HepG2 (cell line): ENCODE results near the gene GSDMA. TPM values are rescaled to one million over a fixed set of nuclear protein-coding genes. Genes with fewer than 3 reads are reported as not detected.

ENCODE experiments used
- AGO2 ChIP-seq: fragments of 200-400 bp; formaldehyde crosslinking; optimal IDR thresholded peaks from 2 replicates; pipeline ENCODE3; 2017; ENCODE audit warnings: mild to moderate bottlenecking, low read depth, low read length, moderate library complexity
- ATM ChIP-seq: fragments of 450-650 bp; IDR thresholded peaks from 2 replicates; pipeline ENCODE4 v1.7.1; 2017; ENCODE audit warnings: mild to moderate bottlenecking, borderline replicate concordance
- CEBPB ChIP-seq: IDR thresholded peaks from 2 replicates; pipeline ENCODE4 v1.6.1; 2011; ENCODE audit warnings: low read depth, low read length, improper control_type of control experiment, borderline replicate concordance
- CEBPG ChIP-seq: IDR thresholded peaks from 2 replicates; pipeline ENCODE4 v1.6.1; 2016
- CHD2 ChIP-seq: IDR thresholded peaks from 2 replicates; pipeline ENCODE4 v1.6.1; 2011; ENCODE audit warnings: low read depth, low read length, improper control_type of control experiment
- DNMT3B ChIP-seq: conservative IDR thresholded peaks from 2 replicates; pipeline ENCODE4 v1.6.1; 2016; ENCODE audit warnings: missing biosample characterization, control low read depth
- JUN ChIP-seq: sonication (generic); formaldehyde crosslinking; IDR thresholded peaks from 2 replicates; pipeline ENCODE4 v1.4.0; 2020; ENCODE audit warnings: mild to moderate bottlenecking, missing genetic modification reagents
- MAFG ChIP-seq: sonication (generic); formaldehyde crosslinking; IDR thresholded peaks from 2 replicates; pipeline ENCODE4 v1.5.1; 2020; ENCODE audit warnings: mild to moderate bottlenecking, missing genetic modification reagents
- NCOA2 ChIP-seq: sonication (generic); formaldehyde crosslinking; IDR thresholded peaks from 2 replicates; pipeline ENCODE4 v1.8.0; 2022; ENCODE audit warnings: inconsistent platforms
- NR2F6 ChIP-seq, 2 experiments: IDR thresholded peaks; 2 replicates each; pipeline ENCODE4 v1.6.1; 2016; ENCODE audit warnings: antibody characterized with exemption in 1 of 2, mild to moderate bottlenecking in 1 of 2
- PAWR ChIP-seq: sonication (generic); formaldehyde crosslinking; IDR thresholded peaks from 2 replicates; pipeline ENCODE4 v1.4.0; 2020; ENCODE audit warnings: missing genetic modification reagents, mild to moderate bottlenecking, borderline replicate concordance
- PRPF4 ChIP-seq: fragments of 200-400 bp; formaldehyde crosslinking; IDR thresholded peaks from 2 replicates; pipeline ENCODE4 v1.6.1; 2016; ENCODE audit warnings: low read length, low read depth; ENCODE audit not compliant: poor library complexity, severe bottlenecking
- SMAD3 ChIP-seq: sonication (generic); formaldehyde crosslinking; IDR thresholded peaks from 2 replicates; pipeline ENCODE4 v1.4.0; 2020; ENCODE audit warnings: missing genetic modification reagents
- TGIF2 ChIP-seq: IDR thresholded peaks from 2 replicates; pipeline ENCODE4 v1.6.1; 2016; ENCODE audit warnings: control low read depth, missing compliant biosample characterization
- ZBTB42 ChIP-seq: sonication (generic); formaldehyde crosslinking; IDR thresholded peaks from 2 replicates; pipeline ENCODE4 v1.5.0; 2020; ENCODE audit warnings: mild to moderate bottlenecking, missing genetic modification reagents
- ZMYM3 ChIP-seq: sonication (generic); formaldehyde crosslinking; IDR thresholded peaks from 2 replicates; pipeline ENCODE4 v1.5.1; 2020; ENCODE audit warnings: mild to moderate bottlenecking, missing genetic modification reagents
- ZNF207 ChIP-seq: fragments of 450-650 bp; IDR thresholded peaks from 2 replicates; pipeline ENCODE4 v1.6.1; 2016; ENCODE audit warnings: antibody characterized with exemption, borderline replicate concordance
- ZNF329 ChIP-seq: sonication (generic); formaldehyde crosslinking; IDR thresholded peaks from 2 replicates; pipeline ENCODE4 v1.9.0; 2021; ENCODE audit warnings: low read depth, mild to moderate bottlenecking, missing genetic modification reagents
- ZNF547 ChIP-seq: sonication (generic); formaldehyde crosslinking; IDR thresholded peaks from 2 replicates; pipeline ENCODE4 v1.5.1; 2020; ENCODE audit warnings: mild to moderate bottlenecking, missing genetic modification reagents
- ZNF598 ChIP-seq: sonication (generic); formaldehyde crosslinking; IDR thresholded peaks from 2 replicates; pipeline ENCODE4 v1.5.1; 2020; ENCODE audit warnings: mild to moderate bottlenecking, missing genetic modification reagents, borderline replicate concordance
- ZNF605 ChIP-seq: sonication (generic); formaldehyde crosslinking; IDR thresholded peaks from 2 replicates; pipeline ENCODE4 v1.8.0; 2022; ENCODE audit warnings: mild to moderate bottlenecking, missing genetic modification reagents
- ZNF761 ChIP-seq: sonication (generic); formaldehyde crosslinking; conservative IDR thresholded peaks from 2 replicates; pipeline ENCODE4 v1.4.0; 2020; ENCODE audit warnings: mild to moderate bottlenecking, missing genetic modification reagents
- polyA plus RNA-seq, 8 experiments: library from polyadenylated mRNA; depleted of rRNA in 3 of 8; stranded (reverse) in 7 of 8; unstranded in 1 of 8; fragments of >200 nt; fragmentation: Illumina TruSeq in 4 of 8; extraction: Trizol in 4 of 8; gene quantifications; 2 replicates each; pipeline versions ENCODE4 v1.2.1 to v1.2.3, GENCODE V29; 2011 to 2016; ENCODE audit warnings: low read depth in 4 of 8, missing spikeins in 1 of 8, mixed read lengths in 1 of 8; ENCODE audit not compliant: insufficient read depth in 1 of 8
- total RNA-seq, 5 experiments: library from RNA; depleted of rRNA; stranded (reverse); fragments of >200 nt; fragmentation: Illumina TruSeq; extraction: Trizol; gene quantifications; 2 replicates each; pipeline ENCODE4 v1.2.3, GENCODE V29; 2016; ENCODE audit warnings: low read depth in 1 of 5
- TF ChIP-seq, protein P1 (sequence below), 2 experiments: sonication (generic) in 1 of 2; formaldehyde crosslinking in 1 of 2; IDR thresholded peaks; 2 replicates each; pipeline versions ENCODE4 v1.4.0 to v1.6.1; 2018 to 2020; ENCODE audit warnings: missing genetic modification reagents in 2 of 2, borderline replicate concordance in 1 of 2, low read depth in 1 of 2, mild to moderate bottlenecking in 1 of 2, missing biosample characterization in 1 of 2
- TF ChIP-seq, protein P2 (sequence below): IDR thresholded peaks from 2 replicates; pipeline ENCODE4 v1.6.1; 2016; ENCODE audit warnings: mild to moderate bottlenecking, missing biosample characterization, missing genetic modification reagents
- TF ChIP-seq, protein P3 (sequence below): sonication (generic); formaldehyde crosslinking; IDR thresholded peaks from 2 replicates; pipeline ENCODE4 v1.5.0; 2020; ENCODE audit warnings: missing genetic modification reagents, mild to moderate bottlenecking, borderline replicate concordance
- TF ChIP-seq, protein P4 (sequence below): sonication (generic); formaldehyde crosslinking; IDR thresholded peaks from 2 replicates; pipeline ENCODE4 v1.4.0; 2020; ENCODE audit warnings: mild to moderate bottlenecking, missing genetic modification reagents

Gene GSDMA
- total and polyA plus RNA-seq, 2 of the 13 experiments (the other 11 are each of a cell fraction or from before 2014, with no cell fraction given): not detected

DNA sequence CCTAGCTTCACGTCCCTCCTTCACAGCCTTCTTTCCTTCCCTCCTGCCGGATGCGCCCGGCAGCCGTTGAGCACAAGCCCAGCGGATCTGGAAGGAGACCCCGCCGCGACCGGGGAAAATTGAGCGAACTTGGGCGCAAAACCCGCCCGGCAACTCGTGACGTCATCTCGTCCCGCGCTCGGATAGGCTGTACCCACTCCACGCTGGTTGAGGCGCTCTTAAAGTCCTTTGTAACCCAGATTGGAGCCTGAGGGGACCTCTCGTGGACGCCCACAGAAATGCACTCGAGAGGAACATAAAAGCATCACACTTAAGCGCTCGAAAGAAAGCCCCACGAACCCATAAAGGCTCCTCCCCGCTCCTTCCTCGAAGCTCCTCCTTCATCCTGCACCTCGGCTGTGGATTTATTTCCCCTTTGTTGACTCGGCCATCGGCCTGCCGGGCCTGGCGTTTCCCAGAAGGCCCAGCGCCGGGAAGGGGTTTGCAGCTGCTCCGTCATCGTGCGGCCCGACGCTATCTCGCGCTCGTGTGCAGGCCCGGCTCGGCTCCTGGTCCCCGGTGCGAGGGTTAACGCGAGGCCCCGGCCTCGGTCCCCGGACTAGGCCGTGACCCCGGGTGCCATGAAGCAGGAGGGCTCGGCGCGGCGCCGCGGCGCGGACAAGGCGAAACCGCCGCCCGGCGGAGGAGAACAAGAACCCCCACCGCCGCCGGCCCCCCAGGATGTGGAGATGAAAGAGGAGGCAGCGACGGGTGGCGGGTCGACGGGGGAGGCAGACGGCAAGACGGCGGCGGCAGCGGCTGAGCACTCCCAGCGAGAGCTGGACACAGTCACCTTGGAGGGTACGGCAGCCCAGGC, 17.8 kb downstream of the GSDMA start, which contains the start of gene PSMD3 (continued):
- TF ChIP-seq JUN (CRISPR knock-in tag): peak; percentile 66; the same call in 1 of the 2 replicates
- peak; percentile 91 for TF ChIP-seq ZMYM3
- no peak for TF ChIP-seq CEBPB
- TF ChIP-seq, protein P1, sequence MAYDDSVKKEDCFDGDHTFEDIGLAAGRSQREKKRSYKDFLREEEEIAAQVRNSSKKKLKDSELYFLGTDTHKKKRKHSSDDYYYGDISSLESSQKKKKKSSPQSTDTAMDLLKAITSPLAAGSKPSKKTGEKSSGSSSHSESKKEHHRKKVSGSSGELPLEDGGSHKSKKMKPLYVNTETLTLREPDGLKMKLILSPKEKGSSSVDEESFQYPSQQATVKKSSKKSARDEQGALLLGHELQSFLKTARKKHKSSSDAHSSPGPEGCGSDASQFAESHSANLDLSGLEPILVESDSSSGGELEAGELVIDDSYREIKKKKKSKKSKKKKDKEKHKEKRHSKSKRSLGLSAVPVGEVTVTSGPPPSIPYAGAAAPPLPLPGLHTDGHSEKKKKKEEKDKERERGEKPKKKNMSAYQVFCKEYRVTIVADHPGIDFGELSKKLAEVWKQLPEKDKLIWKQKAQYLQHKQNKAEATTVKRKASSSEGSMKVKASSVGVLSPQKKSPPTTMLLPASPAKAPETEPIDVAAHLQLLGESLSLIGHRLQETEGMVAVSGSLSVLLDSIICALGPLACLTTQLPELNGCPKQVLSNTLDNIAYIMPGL (CRISPR knock-in tag; IDR thresholded peaks at IDR 0.05; ENCODE audit: borderline replicate concordance in 1 of 2, low read depth in 1 of 2): peak; percentile 100
- TF ChIP-seq PAWR (CRISPR knock-in tag): no peak
- TF ChIP-seq ZNF329 (CRISPR knock-in tag): peak; percentile 77; the same call in 1 of the 2 replicates
- TF ChIP-seq, protein P2, sequence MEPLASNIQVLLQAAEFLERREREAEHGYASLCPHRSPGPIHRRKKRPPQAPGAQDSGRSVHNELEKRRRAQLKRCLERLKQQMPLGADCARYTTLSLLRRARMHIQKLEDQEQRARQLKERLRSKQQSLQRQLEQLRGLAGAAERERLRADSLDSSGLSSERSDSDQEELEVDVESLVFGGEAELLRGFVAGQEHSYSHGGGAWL (CRISPR knock-in tag): peak; percentile 98
- TF ChIP-seq DNMT3B (CRISPR knock-in tag): peak; percentile 95; the same call in 1 of the 2 replicates
- peak; percentile 83 for TF ChIP-seq MAFG (CRISPR knock-in tag)
- TF ChIP-seq TGIF2 (CRISPR knock-in tag): peak; percentile 97
- TF ChIP-seq, protein P3, sequence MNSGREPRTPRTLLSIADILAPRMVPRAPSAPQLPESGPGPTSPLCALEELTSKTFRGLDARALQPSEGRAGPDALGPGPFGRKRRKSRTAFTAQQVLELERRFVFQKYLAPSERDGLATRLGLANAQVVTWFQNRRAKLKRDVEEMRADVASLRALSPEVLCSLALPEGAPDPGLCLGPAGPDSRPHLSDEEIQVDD (CRISPR knock-in tag): peak; percentile 74; the same call in 1 of the 2 replicates
- peak; percentile 97 for TF ChIP-seq ZNF605 (CRISPR knock-in tag)
- TF ChIP-seq CHD2: 0 out of 2 replicates have a peak, but pooled peaks have one; percentile 39
- peak; percentile 97 for TF ChIP-seq ZNF547 (CRISPR knock-in tag)
- TF ChIP-seq NR2F6 (IDR thresholded peaks at IDR 0.05): no peak
- TF ChIP-seq NR2F6 (CRISPR knock-in tag; IDR thresholded peaks at IDR 0.05): peak; percentile 76
- peak; percentile 69; the same call in 1 of the 2 replicates for TF ChIP-seq CEBPG
- TF ChIP-seq, protein P4, sequence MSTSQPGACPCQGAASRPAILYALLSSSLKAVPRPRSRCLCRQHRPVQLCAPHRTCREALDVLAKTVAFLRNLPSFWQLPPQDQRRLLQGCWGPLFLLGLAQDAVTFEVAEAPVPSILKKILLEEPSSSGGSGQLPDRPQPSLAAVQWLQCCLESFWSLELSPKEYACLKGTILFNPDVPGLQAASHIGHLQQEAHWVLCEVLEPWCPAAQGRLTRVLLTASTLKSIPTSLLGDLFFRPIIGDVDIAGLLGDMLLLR (CRISPR knock-in tag): peak; percentile 97
- TF ChIP-seq ZNF598: peak; percentile 40; the same call in 1 of the 2 replicates
- no peak for TF ChIP-seq ZNF207
- TF ChIP-seq SMAD3 (CRISPR knock-in tag): peak; percentile 98
- peak; percentile 71 for TF ChIP-seq NCOA2 (CRISPR knock-in tag)
- TF ChIP-seq ATM: no peak
- TF ChIP-seq PRPF4: peak; percentile 48
- peak; percentile 96 for TF ChIP-seq ZBTB42 (CRISPR knock-in tag)
- TF ChIP-seq ZNF761 (CRISPR knock-in tag): peak; percentile 70; the same call in 1 of the 2 replicates
- peak; percentile 91 for TF ChIP-seq AGO2
